Testis (tissue), 3 donors: ENCODE results near the gene ADAMTS12. TPM values are rescaled to one million over a fixed set of nuclear protein-coding genes. Genes with fewer than 3 reads are reported as not detected.
"Not testable (repeated sequence)": the region's sequence is repeated elsewhere in the genome, so short reads cannot be mapped to it uniquely, and the experiment has no call there.

ENCODE experiments used
- DNase-seq: peaks from one replicate; pipeline ENCODE4 v3.0.0-alpha.2; 2019
- H3K27ac ChIP-seq, 2 donors: fragments of 200-600 bp; sonication (generic); one replicate each; pipeline ENCODE4 v1.5.1; 2019
- H3K27me3 ChIP-seq: fragments of 200-600 bp; sonication (generic); one replicate; pipeline ENCODE4 v1.5.1; 2019
- H3K36me3 ChIP-seq: fragments of 200-600 bp; sonication (generic); one replicate; pipeline ENCODE4 v1.5.1; 2017; ENCODE audit warnings: low read depth; ENCODE audit errors: missing control alignments
- H3K4me1 ChIP-seq: fragments of 200-600 bp; sonication (generic); one replicate; pipeline ENCODE4 v1.5.1; 2019
- H3K4me3 ChIP-seq, 2 donors: fragments of 200-600 bp; sonication (generic); one replicate each; pipeline ENCODE4 v1.5.1; 2017 to 2019
- H3K9me3 ChIP-seq: fragments of 200-600 bp; sonication (generic); one replicate; pipeline ENCODE4 v1.5.1; 2017
- CTCF ChIP-seq, 3 experiments: fragments of 450-650 bp in 2 of 3; fragments of 200-600 bp in 1 of 3; sonication (generic) in 1 of 3; IDR thresholded peaks; one replicate each; pipeline ENCODE4 v1.5.1; 2016 to 2019; ENCODE audit warnings: antibody characterized with exemption in 3 of 3, mild to moderate bottlenecking in 2 of 3, moderate library complexity in 1 of 3
- POLR2A ChIP-seq: fragments of 450-650 bp; IDR thresholded peaks from one replicate; pipeline ENCODE4 v1.6.1; 2017; ENCODE audit warnings: antibody characterized with exemption, mild to moderate bottlenecking, moderate library complexity
- WGBS, 2 donors: methylation state at CpG; one replicate each; pipeline ENCODE4 v1.1.5; 2018; 5-methylcytosine and 5-hydroxymethylcytosine counted together
- intact Hi-C: fragments of 100-400 bp; cut with DNase I; formaldehyde crosslinking; loops from one replicate; pipeline ENCODE4 v1.15.1; 2023; ENCODE audit warnings: low total_unique reads
- polyA plus RNA-seq: library from polyadenylated mRNA; stranded (reverse); fragments of 350-450 nt; fragmentation: Illumina TruSeq; extraction: RNeasy Lipid Tissue Mini Kit (QIAGEN cat#74804); gene quantifications from one replicate; pipeline ENCODE4 v1.2.3, GENCODE V29; 2014; ENCODE audit warnings: low read depth, low replicate concordance; ENCODE audit not compliant: insufficient read depth
- total RNA-seq, 2 donors: library from RNA; depleted of rRNA; stranded (reverse); fragments of >200 nt; gene quantifications; one replicate each; pipeline ENCODE4 v1.2.3, GENCODE V29; 2016

ADAMTS12 gene
- total and polyA plus RNA-seq, 3 donors from 2014 or later = 4.9 to 9.3 (median 7.5) TPM

GRCh38 chr5:33549982-33550567 lies 341.7 kb downstream of the ADAMTS12 start:
- Histone ChIP-seq H3K9me3 (no peaks in the 10 kb centered on the region), H3K4me1 (no peaks in the 10 kb centered on the region), H3K27ac (no peak overlapping the region), H3K4me3 (no peak overlapping the region), H3K36me3 (no peaks in the 10 kb centered on the region), H3K27me3 (no peaks in the 10 kb centered on the region)
- WGBS, 2 donors = 63 to 71% methylated on average over 6 of the region's 6 CpGs
- TF ChIP-seq CTCF (IDR thresholded peaks at IDR 0.05) (no peak), POLR2A (no peak)
- intact Hi-C loops = no loop called here
- no peak for DNase-seq

GRCh38 chr5:33539790-33540189 lies 352.0 kb downstream of the ADAMTS12 start:
- H3K4me1 ChIP-seq, H3K9me3 ChIP-seq, H3K27ac ChIP-seq, H3K36me3 ChIP-seq, H3K27me3 ChIP-seq, H3K4me3 ChIP-seq, intact Hi-C loops, DNase-seq: not testable (repeated sequence)
- 96 to 97% methylated on average over 10 of the region's 10 CpGs for WGBS, 2 donors

- 71 to 75% methylated on average over 1 of the region's 1 CpG for WGBS, 2 donors
Observed at GRCh38 chr5:33539212-33539611, 352.6 kb downstream of the ADAMTS12 start.

GRCh38 chr5:33538201-33538600 lies 353.6 kb downstream of the ADAMTS12 start:
- intact Hi-C loops = no loop called here
- no peak overlapping the region for H3K27ac ChIP-seq
- H3K4me1 ChIP-seq = no peaks in the 10 kb centered on the region
- no peaks in the 10 kb centered on the region for H3K9me3 ChIP-seq
- WGBS, 2 donors = 95 to 96% methylated on average over 2 of the region's 2 CpGs
- no peak for TF ChIP-seq CTCF (IDR thresholded peaks at IDR 0.05)
- no peaks in the 10 kb centered on the region for H3K36me3 ChIP-seq
- H3K27me3 ChIP-seq = no peaks in the 10 kb centered on the region
- no peak for DNase-seq
- H3K4me3 ChIP-seq = no peak overlapping the region

More at GRCh38 chr5:33539212-33539611, 352.6 kb downstream of the ADAMTS12 start:
- TF ChIP-seq CTCF (IDR thresholded peaks at IDR 0.05) (no peak), POLR2A (no peak)
- intact Hi-C loops = no loop called here
- H3K9me3 ChIP-seq = no peaks in the 10 kb centered on the region
- no peak for DNase-seq
- H3K27ac ChIP-seq = no peak overlapping the region
- no peaks in the 10 kb centered on the region for H3K27me3 ChIP-seq
- no peaks in the 10 kb centered on the region for H3K36me3 ChIP-seq
- H3K4me3 ChIP-seq = no peak overlapping the region
- no peaks in the 10 kb centered on the region for H3K4me1 ChIP-seq

- WGBS, 2 donors = 41 to 80% methylated on average over 1 of the region's 1 CpG
- TF ChIP-seq POLR2A (no peak), CTCF (IDR thresholded peaks at IDR 0.05) (no peak)
- intact Hi-C loops = no loop called here
- H3K27ac ChIP-seq = no peak overlapping the region
- H3K9me3 ChIP-seq = no peaks in the 10 kb centered on the region
- H3K4me3 ChIP-seq = no peak overlapping the region
- H3K4me1 ChIP-seq = no peaks in the 10 kb centered on the region
- no peaks in the 10 kb centered on the region for H3K27me3 ChIP-seq
- DNase-seq = no peak
- H3K36me3 ChIP-seq = no peaks in the 10 kb centered on the region
Observed at GRCh38 chr5:33537240-33537639, 354.6 kb downstream of the ADAMTS12 start.
